GM21423 (cell line): ENCODE measurements around the gene ARHGAP28.
"Not testable (repeated sequence)": the region's sequence is repeated elsewhere in the genome, so short reads cannot be mapped to it uniquely, and the experiment has no call there.

Experiments used
- ATAC-seq: cut with Tn5 transposase; IDR thresholded peaks from one replicate; pipeline ENCODE4 v1.9.1; 2021; ENCODE audit warnings: mild to moderate bottlenecking, moderate library complexity; ENCODE audit not compliant: unreplicated experiment

The ARHGAP28 gene

GRCh38 chr18:6920099-6920955 lies 190.8 kb downstream of the ARHGAP28 start:
- no peak for ATAC-seq

GRCh38 chr18:6921571-6921970 lies 192.1 kb downstream of the ARHGAP28 start:
- ATAC-seq, result no peak

- ATAC-seq, result no peak
Observed at GRCh38 chr18:6923220-6923619, 193.7 kb downstream of the ARHGAP28 start.

- ATAC-seq, result no peak
Observed at GRCh38 chr18:6927153-6927552, 197.6 kb downstream of the ARHGAP28 start.

GRCh38 chr18:6928359-6928758 lies 198.8 kb downstream of the ARHGAP28 start:
- no peak for ATAC-seq

- no peak for ATAC-seq
Observed at GRCh38 chr18:6929370-6930102, 200.0 kb downstream of the ARHGAP28 start.

GRCh38 chr18:6934859-6935258 lies 205.3 kb downstream of the ARHGAP28 start:
- ATAC-seq, result no peak

- ATAC-seq, result no peak
Observed at GRCh38 chr18:6938003-6938402, 208.5 kb downstream of the ARHGAP28 start.

GRCh38 chr18:6938403-6938802 lies 208.9 kb downstream of the ARHGAP28 start:
- not testable (repeated sequence) for ATAC-seq

GRCh38 chr18:6939972-6940371 lies 210.5 kb downstream of the ARHGAP28 start:
- no peak for ATAC-seq

- no peak for ATAC-seq
Observed at GRCh38 chr18:6940451-6940850, 210.9 kb downstream of the ARHGAP28 start.

GRCh38 chr18:6941996-6942395 lies 212.5 kb downstream of the ARHGAP28 start:
- ATAC-seq, result no peak

GRCh38 chr18:6942742-6943141 lies 213.2 kb downstream of the ARHGAP28 start:
- ATAC-seq, result no peak

- ATAC-seq, result no peak
Observed at GRCh38 chr18:6943143-6943542, 213.6 kb downstream of the ARHGAP28 start.

GRCh38 chr18:6947338-6948030 lies 218.0 kb downstream of the ARHGAP28 start:
- no peak for ATAC-seq

GRCh38 chr18:6948281-6949055 lies 219.0 kb downstream of the ARHGAP28 start:
- no peak for ATAC-seq

- ATAC-seq, result no peak
Observed at GRCh38 chr18:6949800-6950586, 220.5 kb downstream of the ARHGAP28 start.

GRCh38 chr18:6950641-6951040 lies 221.1 kb downstream of the ARHGAP28 start:
- no peak for ATAC-seq

GRCh38 chr18:6951336-6952090 lies 222.0 kb downstream of the ARHGAP28 start:
- ATAC-seq, result no peak
